A673 (cell line): ENCODE data around the gene LETMD1.

Source experiments
- EZH2 ChIP-seq: fragments of 200-600 bp; sonication (generic); IDR thresholded peaks from 2 replicates; pipeline ENCODE4 v1.6.1; 2017; ENCODE audit warnings: borderline replicate concordance, low read depth, mild to moderate bottlenecking, mixed read lengths, antibody characterized with exemption, low read length; ENCODE audit not compliant: poor library complexity, severe bottlenecking
- TF ChIP-seq, protein P1 (sequence below): fragments of 300-800, 200-600 bp; sonication (generic); conservative IDR thresholded peaks from 2 replicates; pipeline ENCODE4 v1.5.1; 2017; ENCODE audit warnings: low read depth, mild to moderate bottlenecking, antibody characterized with exemption, low read length, moderate library complexity, mixed read lengths

DNA sequence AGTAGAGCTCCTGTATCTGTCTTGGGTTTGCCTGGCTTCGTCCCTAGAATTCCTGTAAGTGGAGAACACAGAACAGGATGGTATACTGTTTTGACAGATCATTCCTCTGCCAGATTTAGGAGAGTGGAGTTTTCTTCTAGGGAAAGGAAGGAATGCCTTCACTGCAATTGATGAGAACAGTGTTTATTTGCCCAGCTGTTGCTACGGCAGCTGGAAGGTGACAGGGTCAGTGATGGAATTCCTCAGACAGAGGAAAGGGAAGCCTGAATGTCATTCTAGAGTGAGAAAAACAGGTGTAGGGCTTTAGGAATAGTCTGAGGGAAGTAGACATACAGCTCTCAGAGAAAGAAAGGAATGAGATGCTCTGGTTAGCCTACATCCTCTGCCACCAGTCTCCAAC, 23.5 kb downstream of the LETMD1 start:
- no peak for TF ChIP-seq EZH2
- TF ChIP-seq, protein P1, sequence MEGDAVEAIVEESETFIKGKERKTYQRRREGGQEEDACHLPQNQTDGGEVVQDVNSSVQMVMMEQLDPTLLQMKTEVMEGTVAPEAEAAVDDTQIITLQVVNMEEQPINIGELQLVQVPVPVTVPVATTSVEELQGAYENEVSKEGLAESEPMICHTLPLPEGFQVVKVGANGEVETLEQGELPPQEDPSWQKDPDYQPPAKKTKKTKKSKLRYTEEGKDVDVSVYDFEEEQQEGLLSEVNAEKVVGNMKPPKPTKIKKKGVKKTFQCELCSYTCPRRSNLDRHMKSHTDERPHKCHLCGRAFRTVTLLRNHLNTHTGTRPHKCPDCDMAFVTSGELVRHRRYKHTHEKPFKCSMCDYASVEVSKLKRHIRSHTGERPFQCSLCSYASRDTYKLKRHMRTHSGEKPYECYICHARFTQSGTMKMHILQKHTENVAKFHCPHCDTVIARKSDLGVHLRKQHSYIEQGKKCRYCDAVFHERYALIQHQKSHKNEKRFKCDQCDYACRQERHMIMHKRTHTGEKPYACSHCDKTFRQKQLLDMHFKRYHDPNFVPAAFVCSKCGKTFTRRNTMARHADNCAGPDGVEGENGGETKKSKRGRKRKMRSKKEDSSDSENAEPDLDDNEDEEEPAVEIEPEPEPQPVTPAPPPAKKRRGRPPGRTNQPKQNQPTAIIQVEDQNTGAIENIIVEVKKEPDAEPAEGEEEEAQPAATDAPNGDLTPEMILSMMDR, result no peak
